HG02885 (cell line): Measurements from ENCODE around the gene HOXB9.

Experiments
- ATAC-seq: cut with Tn5 transposase; IDR thresholded peaks from one replicate; pipeline ENCODE4 v1.9.1; 2021; ENCODE audit warnings: mild to moderate bottlenecking; ENCODE audit not compliant: unreplicated experiment, poor library complexity

The HOXB9 gene

DNA sequence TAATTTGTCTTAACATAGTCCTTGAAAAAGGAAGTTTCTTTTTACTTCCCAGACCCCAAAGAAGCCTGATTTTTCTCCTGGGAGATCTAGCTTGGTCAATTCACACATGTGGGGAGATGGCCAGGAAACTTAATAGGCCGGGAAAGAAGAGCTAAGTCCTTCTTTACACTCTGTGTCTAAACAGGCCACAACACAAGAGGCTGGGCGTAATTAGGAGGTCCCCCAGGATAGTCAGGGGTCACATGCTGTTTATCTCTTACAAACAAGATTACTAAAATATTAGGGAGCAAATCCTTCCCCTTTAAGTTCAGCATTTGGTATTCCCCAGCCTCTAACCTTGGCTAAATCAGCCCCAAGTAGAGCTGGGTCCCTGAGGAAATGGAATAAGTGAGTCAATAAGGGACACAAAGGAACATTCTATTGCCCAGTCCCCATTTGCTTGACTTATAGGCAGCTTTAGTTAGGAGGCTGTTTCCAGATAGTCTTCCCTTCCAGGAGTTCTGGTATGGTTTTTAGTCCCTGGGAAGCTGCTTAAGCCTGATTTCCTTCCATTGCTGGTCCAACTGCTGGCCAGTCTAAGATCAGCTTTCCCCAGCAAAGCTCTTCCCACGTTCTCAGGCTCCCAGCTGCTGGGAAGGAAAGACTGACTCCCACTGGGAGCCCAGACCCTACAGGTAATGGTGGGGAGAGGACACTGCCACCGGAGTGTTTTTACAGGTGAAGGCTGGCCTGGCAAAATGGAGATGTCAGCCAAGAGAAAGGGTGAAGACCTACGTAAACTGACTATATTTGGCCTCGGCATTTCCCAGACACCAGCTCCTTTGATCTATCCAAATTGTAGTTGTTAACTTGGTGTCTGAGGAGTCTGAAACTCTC, 14.1 kb upstream of the HOXB9 start:
- no peak for ATAC-seq

DNA sequence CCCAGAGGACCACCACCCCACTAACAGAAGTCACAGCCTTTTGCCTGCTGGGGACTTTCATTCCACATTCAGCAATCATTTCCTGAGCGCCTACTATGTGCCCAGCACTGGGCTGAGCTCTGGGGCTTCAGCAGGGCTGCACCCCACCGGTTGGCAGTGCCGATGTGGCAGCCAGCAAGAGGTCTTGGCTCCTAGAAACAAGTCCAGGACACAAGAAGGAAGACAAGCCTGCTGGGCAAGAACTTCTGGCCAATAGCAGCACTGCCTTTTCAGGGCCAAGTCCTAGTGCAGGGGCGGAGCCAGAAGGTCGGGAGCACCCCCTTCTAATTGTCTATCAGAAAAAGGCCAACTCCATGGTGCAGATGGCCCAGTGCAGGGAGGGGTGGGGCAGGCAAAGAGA, 13.0 kb upstream of the HOXB9 start:
- no peak for ATAC-seq

GRCh38 chr17:48637323-48638260, 11.4 kb upstream of the HOXB9 start:
- no peak for ATAC-seq

DNA sequence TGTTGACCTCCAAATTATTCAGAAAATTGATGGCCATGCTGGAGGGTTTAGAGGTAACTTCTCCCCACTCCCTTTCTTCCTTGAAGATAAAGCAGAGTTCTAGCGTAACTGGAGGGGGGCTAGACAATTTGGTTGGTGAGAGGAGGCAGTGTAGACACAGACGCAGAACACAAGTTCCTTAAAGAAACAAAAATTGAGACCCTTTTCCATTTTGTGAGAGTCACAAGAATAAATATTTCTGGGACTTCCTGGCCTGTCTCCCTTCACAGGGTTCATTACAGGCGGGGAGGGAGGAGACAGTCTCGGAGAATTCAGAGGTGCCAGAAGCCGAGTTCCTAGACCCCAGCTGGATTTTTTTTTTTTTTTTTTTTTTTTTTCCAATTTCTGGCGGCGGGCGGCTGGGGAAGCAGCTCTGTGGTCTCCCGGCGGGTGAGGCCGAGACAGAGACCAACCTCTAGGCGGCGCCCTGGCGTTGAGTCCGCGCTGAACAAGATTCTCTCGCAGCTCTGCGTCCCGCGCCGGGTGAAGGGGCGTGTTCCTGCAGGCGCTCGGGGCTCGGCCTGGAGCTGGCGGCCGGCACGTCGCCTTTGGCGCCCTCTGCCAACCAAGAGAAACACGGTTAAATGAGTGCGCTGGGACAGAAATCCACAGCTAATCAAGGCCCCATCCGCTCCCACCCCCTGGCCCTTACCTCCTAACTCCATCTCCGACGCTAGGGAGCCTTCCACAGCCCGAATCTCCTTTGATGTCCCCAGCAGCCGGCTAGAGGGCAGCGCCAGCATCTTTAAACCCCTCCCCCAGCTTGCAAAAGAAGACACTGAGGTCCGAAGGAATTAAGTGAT, 10.2 kb upstream of the HOXB9 start:
- ATAC-seq = no peak

GRCh38 chr17:48634493-48635208, 8.5 kb upstream of the HOXB9 start:
- no peak for ATAC-seq

GRCh38 chr17:48633266-48633677, 7.1 kb upstream of the HOXB9 start:
- ATAC-seq = no peak

GRCh38 chr17:48632579-48633265, 6.6 kb upstream of the HOXB9 start:
- ATAC-seq = no peak

DNA sequence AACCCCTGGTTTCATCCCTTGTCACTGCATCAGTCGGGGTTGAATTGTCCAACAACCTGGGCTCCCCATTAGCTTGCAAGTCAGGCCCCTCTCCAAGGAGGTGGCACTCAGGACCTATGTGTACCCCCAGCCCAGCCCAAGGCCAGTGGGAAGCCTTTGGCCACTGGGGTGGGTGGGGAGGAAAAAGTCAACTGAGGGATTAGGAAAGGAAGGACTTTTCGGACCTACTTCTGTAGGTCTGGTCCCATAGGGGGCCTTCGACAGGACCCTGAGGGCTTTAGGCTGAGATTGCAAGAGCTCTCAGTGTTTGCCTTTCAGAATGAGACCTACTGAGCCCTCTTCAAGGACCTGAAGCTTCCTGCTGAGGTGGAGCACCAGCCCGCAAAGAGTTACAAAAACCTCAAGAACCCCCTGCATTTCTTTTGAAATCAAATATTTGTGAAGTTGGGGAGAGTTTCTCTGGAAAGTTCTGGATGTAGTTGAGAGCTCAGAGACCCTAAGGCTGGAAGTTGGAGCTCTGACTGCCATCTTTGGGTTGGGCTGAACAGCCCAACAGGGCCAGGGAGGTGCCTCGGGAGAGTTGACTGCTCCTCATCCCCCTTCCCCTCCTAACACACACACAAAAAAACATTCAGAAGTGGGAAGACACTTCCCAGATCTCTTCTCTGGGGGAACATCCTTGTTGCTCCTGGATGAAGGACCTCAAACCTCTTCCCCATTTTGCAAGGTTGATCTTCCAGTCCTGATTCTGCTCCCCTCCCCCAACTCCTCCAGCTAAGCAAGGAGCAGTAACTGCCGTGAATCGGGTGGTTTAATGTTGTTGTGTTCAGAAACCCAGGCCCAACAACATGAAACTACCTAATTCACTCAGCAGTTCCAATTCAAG, 5.8 kb upstream of the HOXB9 start:
- ATAC-seq = no peak

DNA sequence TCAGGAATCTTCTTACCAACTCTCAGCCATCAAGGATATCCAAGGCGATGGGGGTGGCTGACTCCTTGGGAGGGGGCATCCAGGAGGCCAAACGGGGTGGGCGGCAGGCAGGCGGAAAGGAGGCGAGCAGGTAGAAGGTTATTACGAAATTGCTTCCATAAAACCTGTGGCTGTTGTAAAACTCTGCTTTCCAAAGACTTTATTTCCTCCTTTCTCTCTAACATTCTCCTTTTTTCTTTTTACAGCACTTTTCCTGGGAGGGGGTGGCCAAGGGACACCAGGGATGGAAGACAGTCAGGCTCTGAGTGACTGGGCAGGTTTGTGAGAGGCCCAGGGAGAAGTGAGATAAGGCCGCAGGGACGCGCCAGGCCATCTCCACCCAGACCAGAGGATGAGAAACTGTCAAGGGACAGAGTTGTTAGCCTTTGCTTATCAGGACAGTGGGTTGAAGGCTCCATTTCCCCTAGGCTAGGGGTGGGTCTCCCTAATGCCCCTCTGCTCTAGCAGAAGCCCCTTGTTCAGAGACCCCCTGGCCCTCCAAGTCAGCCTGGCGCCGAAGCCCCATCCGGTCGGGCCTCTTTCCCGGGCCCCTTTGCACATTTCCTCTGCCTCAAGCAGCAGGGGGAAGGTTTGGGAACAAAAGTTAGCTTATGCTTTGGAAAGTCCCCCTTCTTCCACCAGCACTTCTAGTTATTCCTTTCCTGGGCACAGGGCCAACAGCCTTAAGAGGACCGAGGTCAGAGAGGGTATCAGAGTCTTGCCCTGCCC, 5.0 kb upstream of the HOXB9 start:
- ATAC-seq = no peak

GRCh38 chr17:48630009-48630924, 4.1 kb upstream of the HOXB9 start:
- no peak for ATAC-seq

DNA sequence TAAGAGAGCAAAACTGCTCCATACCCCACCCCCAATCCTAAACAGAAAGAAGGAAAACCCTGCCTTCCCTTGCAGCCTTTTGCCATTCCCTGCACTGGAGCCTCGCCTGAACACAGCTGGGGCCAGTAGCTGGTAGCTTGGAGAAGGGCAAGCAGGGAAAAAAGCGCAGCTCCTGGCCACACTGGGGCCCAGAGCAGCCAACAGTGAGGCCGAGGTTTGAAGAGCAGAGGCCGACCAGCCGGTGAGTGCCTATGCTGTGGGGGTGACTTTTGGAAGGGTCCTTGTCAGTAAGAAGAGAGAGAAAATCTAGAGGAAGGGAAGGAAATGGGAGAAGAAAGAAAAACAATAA, 3.2 kb upstream of the HOXB9 start:
- ATAC-seq = no peak

DNA sequence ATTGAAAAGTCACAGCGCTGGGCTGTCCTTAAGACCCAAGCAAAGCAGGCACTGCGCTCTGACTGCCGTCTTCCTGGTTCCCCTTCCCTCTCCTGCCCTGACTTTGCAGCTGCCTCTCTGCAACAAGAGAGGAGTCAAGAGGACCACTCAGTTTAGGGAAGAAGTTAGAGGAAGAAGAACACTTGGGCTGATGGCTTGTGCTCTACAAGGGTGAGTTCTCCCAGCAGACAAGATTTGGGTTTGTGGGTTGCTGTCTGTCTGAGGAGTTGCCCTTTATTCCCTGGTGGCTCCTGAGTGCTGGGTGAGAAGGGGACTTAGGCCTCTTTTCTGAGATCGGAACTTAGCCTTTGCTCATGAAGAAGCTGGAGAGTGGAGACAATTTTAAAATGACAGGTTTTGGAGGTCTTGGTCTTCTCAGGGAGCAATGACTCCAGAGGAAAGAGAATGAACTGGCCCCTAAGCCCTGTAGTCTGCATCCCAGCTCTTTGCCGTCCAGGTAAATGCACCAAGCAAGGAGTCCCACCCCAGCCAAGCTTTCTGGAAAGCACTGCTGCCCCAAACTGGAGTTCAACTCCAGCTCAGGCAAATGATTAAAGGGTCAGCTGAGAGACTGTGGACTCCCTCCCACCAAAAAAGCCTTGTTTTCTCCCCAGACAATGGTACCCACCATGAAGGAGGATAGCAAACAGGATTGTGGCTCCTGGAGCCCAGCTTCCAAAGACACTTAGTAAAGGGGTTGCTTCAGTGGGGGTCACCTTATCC, 2.7 kb upstream of the HOXB9 start:
- no peak for ATAC-seq

DNA sequence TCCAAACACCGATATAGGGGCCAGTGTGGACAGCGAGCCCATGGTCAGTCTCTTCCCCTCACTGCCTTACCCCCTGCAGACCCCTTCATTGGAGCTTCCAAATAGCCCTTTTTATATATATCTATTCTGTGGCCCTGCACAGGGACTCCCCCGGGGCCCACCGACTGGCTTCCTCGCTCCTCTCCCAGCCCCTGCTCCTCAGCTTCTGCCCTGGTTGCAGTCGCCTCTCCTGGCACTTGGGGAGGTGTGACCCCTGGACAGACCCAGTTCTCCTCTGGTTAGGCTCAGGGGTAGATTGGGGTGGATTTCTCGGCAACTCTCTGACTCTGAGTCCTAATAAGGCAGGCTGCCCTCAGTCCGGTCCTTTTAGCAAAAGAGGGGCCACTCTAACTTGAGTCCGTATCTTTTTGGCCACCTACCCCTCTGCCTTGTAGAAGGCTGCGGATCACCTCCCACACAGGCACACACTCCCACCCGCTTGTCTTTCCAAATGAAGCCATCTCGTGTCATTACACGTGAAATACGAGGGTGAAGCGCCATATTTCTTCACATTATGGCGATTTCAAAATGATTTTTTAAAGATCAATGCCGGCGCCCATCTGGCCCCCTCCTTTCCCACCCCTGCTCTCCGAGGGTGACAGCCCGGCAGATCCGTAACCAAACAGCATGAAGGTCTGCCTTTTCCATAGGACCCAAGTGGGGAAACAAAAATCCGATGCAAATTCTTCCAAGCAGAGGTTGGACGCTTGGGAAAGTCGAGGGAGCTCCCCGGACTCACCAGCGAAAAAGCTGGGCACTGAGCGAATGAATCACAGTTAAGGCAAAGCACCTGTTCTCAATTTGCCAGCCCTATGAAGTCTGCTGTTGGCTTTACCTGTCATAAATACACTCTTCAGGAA, 1.7 kb upstream of the HOXB9 start:
- ATAC-seq = no peak

GRCh38 chr17:48627118-48627597, 1.0 kb upstream of the HOXB9 start:
- no peak for ATAC-seq
